ENCODE data around the gene RNF225. TPM values are rescaled to one million over a fixed set of nuclear protein-coding genes. Genes with fewer than 3 reads are reported as not detected.
"Not testable (repeated sequence)": the region's sequence is repeated elsewhere in the genome, so short reads cannot be mapped to it uniquely, and the experiment has no call there.

RNF225 gene
- total RNA-seq = 0.55 TPM
- long read RNA-seq = 0 reads

GRCh38 chr19:58395220-58395978 lies at the start of gene RNF225:
Gene RNF225, plus strand, starts transcription at chr19:58395656. Its CDS starts 434 bp downstream, at chr19:58396090.
- peaks cover 8% of the 10 kb centered on the region for H3K4me1 ChIP-seq
- H3K4me3 ChIP-seq = no peak within 1 kb of the TSS
- no peak for TF ChIP-seq CTCF (IDR thresholded peaks at IDR 0.05)
- no peak within 1 kb of the TSS for H3K27ac ChIP-seq
- ATAC-seq (peak; percentile 53), DNase-seq (peak; percentile 75)
- intact Hi-C loops (cut with DNase I) = no loop called here
- H3K36me3 ChIP-seq = peaks cover 50% of the 10 kb centered on the region
- H3K27me3 ChIP-seq = peaks cover 11% of the 10 kb centered on the region
- H3K9me3 ChIP-seq = no peaks in the 10 kb centered on the region

GRCh38 chr19:58346961-58347929 lies 48.2 kb upstream of the RNF225 start:
- ATAC-seq (peak; percentile 97), DNase-seq (peak; percentile 79)
- Histone ChIP-seq H3K36me3 (no peaks in the 10 kb centered on the region), H3K27ac (peak overlapping the region; percentile 79), H3K9me3 (no peaks in the 10 kb centered on the region), H3K4me1 (peaks cover 5% of the 10 kb centered on the region), H3K4me3 (peak overlapping the region; percentile 73), H3K27me3 (peaks cover 14% of the 10 kb centered on the region)
- intact Hi-C loops (cut with DNase I) = no loop called here
- no peak for TF ChIP-seq CTCF (IDR thresholded peaks at IDR 0.05)

- H3K9me3 ChIP-seq = not testable (repeated sequence)
Measured at GRCh38 chr19:58348080-58348479, 47.4 kb upstream of the RNF225 start.

GRCh38 chr19:58349590-58349989 lies 45.9 kb upstream of the RNF225 start:
- TF ChIP-seq CTCF (IDR thresholded peaks at IDR 0.05) = no peak
- Histone ChIP-seq H3K4me3 (no peak overlapping the region), H3K27me3 (peaks cover 14% of the 10 kb centered on the region), H3K9me3 (no peaks in the 10 kb centered on the region), H3K36me3 (no peaks in the 10 kb centered on the region), H3K27ac (no peak overlapping the region), H3K4me1 (peaks cover 5% of the 10 kb centered on the region)
- DNase-seq = no peak
- intact Hi-C loops (cut with DNase I) = no loop called here
- ATAC-seq = no peak

More at GRCh38 chr19:58348080-58348479, 47.4 kb upstream of the RNF225 start:
- H3K27me3 ChIP-seq = peaks cover 14% of the 10 kb centered on the region
- DNase-seq; H3K36me3 ChIP-seq; intact Hi-C loops (cut with DNase I); H3K4me1 ChIP-seq; ATAC-seq: not testable (repeated sequence)
- peak overlapping the region; percentile 73 for H3K4me3 ChIP-seq
- H3K27ac ChIP-seq = peak overlapping the region; percentile 65

- intact Hi-C loops (cut with DNase I) = no loop called here
- DNase-seq = no peak
- Histone ChIP-seq H3K27ac (no peak overlapping the region), H3K4me1 (peaks cover 5% of the 10 kb centered on the region), H3K9me3 (no peaks in the 10 kb centered on the region), H3K4me3 (no peak overlapping the region), H3K27me3 (peaks cover 14% of the 10 kb centered on the region), H3K36me3 (no peaks in the 10 kb centered on the region)
- no peak for TF ChIP-seq CTCF (IDR thresholded peaks at IDR 0.05)
- no peak for ATAC-seq
Measured at GRCh38 chr19:58350001-58350861, 45.2 kb upstream of the RNF225 start.
